AG10803 (cell line): ENCODE measurements around the gene RUFY3.
A peak's percentile ranks its signal among the peaks of the same experiment; 100 is the strongest.

Experiments
- DNase-seq: peaks from one replicate; pipeline ENCODE4 v3.0.0; 2010; ENCODE audit warnings: low read depth
- H3K4me3 ChIP-seq: 2 replicates; pipeline ENCODE4 v1.5.1; 2011; ENCODE audit warnings: mild to moderate bottlenecking, low read length, control low read depth
- CTCF ChIP-seq: conservative IDR thresholded peaks from 2 replicates; pipeline ENCODE4 v1.5.1; 2011; ENCODE audit warnings: mild to moderate bottlenecking, low read length, control low read depth, inconsistent platforms

RUFY3 gene

GRCh38 chr4:70741867-70742658, 20.3 kb downstream of the RUFY3 start:
- H3K4me3 ChIP-seq = no peak overlapping the region
- DNase-seq = peak; percentile 41
- no peak for TF ChIP-seq CTCF

GRCh38 chr4:70743731-70744130, 22.0 kb downstream of the RUFY3 start:
- TF ChIP-seq CTCF = no peak
- H3K4me3 ChIP-seq = no peak overlapping the region
- DNase-seq = peak; percentile 33

GRCh38 chr4:70746179-70746839, 24.5 kb downstream of the RUFY3 start:
- peak; percentile 89 for DNase-seq
- TF ChIP-seq CTCF = no peak
- H3K4me3 ChIP-seq = no peak overlapping the region

GRCh38 chr4:70747874-70748273, 26.1 kb downstream of the RUFY3 start:
- H3K4me3 ChIP-seq = no peak overlapping the region
- DNase-seq = no peak
- no peak for TF ChIP-seq CTCF

- no peak overlapping the region for H3K4me3 ChIP-seq
- DNase-seq = no peak
- no peak for TF ChIP-seq CTCF
Measured at GRCh38 chr4:70749313-70749712, 27.5 kb downstream of the RUFY3 start.

- TF ChIP-seq CTCF = no peak
- H3K4me3 ChIP-seq = no peak overlapping the region
- DNase-seq = no peak
Measured at GRCh38 chr4:70752236-70752635, 30.5 kb downstream of the RUFY3 start.

- no peak for DNase-seq
- no peak for TF ChIP-seq CTCF
- H3K4me3 ChIP-seq = no peak overlapping the region
Measured at GRCh38 chr4:70753630-70754029, 31.9 kb downstream of the RUFY3 start.
